Measurements from ENCODE around the gene BRICD5. TPM values are rescaled to one million over a fixed set of nuclear protein-coding genes. Genes with fewer than 3 reads are reported as not detected.

The BRICD5 gene
- total RNA-seq, 1 donor from 2014 or later, result 5.1 TPM

GRCh38 chr16:2233872-2234812 is 23.5 kb upstream of the BRICD5 start:
- no peak for TF ChIP-seq CTCF (IDR thresholded peaks at IDR 0.05)
- ATAC-seq (ENCODE audit: low read depth) (no peak), DNase-seq (no peak)
- ChIA-PET CTCF (no interaction called here), POLR2A (no interaction called here)
- Mint-ChIP-seq H3K9me3 (no peaks in the 10 kb centered on the region), H3K27me3 (peaks cover 2% of the 10 kb centered on the region), H3K27ac (no peak overlapping the region), H3K36me3 (ENCODE audit: low read depth) (peaks cover 38% of the 10 kb centered on the region), H3K4me3 (no peak overlapping the region), H3K4me1 (no peaks in the 10 kb centered on the region)
- intact Hi-C loops (cut with micrococcal nuclease), result no loop called here

- intact Hi-C loops (cut with micrococcal nuclease), result no loop called here
- ATAC-seq (ENCODE audit: low read depth) (no peak), DNase-seq (no peak)
- H3K27ac Mint-ChIP-seq, result no peak overlapping the region
- POLR2A ChIA-PET, result no interaction called here
- H3K9me3 Mint-ChIP-seq, result no peaks in the 10 kb centered on the region
- CTCF ChIA-PET, result no interaction called here
- TF ChIP-seq CTCF (IDR thresholded peaks at IDR 0.05), result no peak
- H3K4me3 Mint-ChIP-seq, result no peak overlapping the region
- H3K4me1 Mint-ChIP-seq, result no peaks in the 10 kb centered on the region
- H3K27me3 Mint-ChIP-seq, result peaks cover 2% of the 10 kb centered on the region
- H3K36me3 Mint-ChIP-seq (ENCODE audit: low read depth), result peaks cover 42% of the 10 kb centered on the region
These were observed 22.5 kb upstream of the BRICD5 start for GRCh38 chr16:2233046-2233775.

GRCh38 chr16:2232094-2232990 is 21.7 kb upstream of the BRICD5 start:
- Mint-ChIP-seq H3K36me3 (ENCODE audit: low read depth) (peaks cover 47% of the 10 kb centered on the region), H3K9me3 (no peaks in the 10 kb centered on the region), H3K4me3 (no peak overlapping the region), H3K27me3 (peaks cover 2% of the 10 kb centered on the region), H3K4me1 (no peaks in the 10 kb centered on the region), H3K27ac (no peak overlapping the region)
- ChIA-PET CTCF (no interaction called here), POLR2A (interaction anchor here (0.5 to 0.9 kb wide), 2 partner anchors 36 to 254 kb away, joined by 3 read pairs; no protein-coding TSS in a partner anchor)
- no peak for ATAC-seq (ENCODE audit: low read depth)
- intact Hi-C loops (cut with micrococcal nuclease), result no loop called here
- DNase-seq, result no peak
- TF ChIP-seq CTCF (IDR thresholded peaks at IDR 0.05), result no peak

- no peaks in the 10 kb centered on the region for H3K9me3 Mint-ChIP-seq
- peaks cover 2% of the 10 kb centered on the region for H3K4me1 Mint-ChIP-seq
- ATAC-seq (ENCODE audit: low read depth), result no peak
- POLR2A ChIA-PET, result interaction anchor here (0.5 to 0.9 kb wide), 2 partner anchors 37 to 255 kb away, joined by 3 read pairs; no protein-coding TSS in a partner anchor
- CTCF ChIA-PET, result no interaction called here
- H3K36me3 Mint-ChIP-seq (ENCODE audit: low read depth), result peaks cover 52% of the 10 kb centered on the region
- H3K27ac Mint-ChIP-seq, result no peak overlapping the region
- TF ChIP-seq CTCF (IDR thresholded peaks at IDR 0.05), result no peak
- peaks cover 2% of the 10 kb centered on the region for H3K27me3 Mint-ChIP-seq
- intact Hi-C loops (cut with micrococcal nuclease), result no loop called here
- DNase-seq, result no peak
- H3K4me3 Mint-ChIP-seq, result no peak overlapping the region
These were observed 20.6 kb upstream of the BRICD5 start for GRCh38 chr16:2231016-2231931.

Data from activated B cell treated with CpG ODN at 0.5 μM for 24 hours (primary cell).